HEK293 (cell line): ENCODE data around the gene RPP30.

Experiments
- CTCF ChIA-PET: fragments of 350-600 bp; formaldehyde crosslinking; extraction: SDS; loops from one replicate; lab custom pipeline; 2021; ENCODE audit warnings: antibody characterized with exemption; lab: Yijun Ruan, JAX
- POLR2A ChIA-PET: fragments of 300-600 bp; formaldehyde crosslinking; extraction: SDS; loops from one replicate; lab custom pipeline; 2020; ENCODE audit warnings: antibody characterized with exemption, inconsistent platforms; lab: Yijun Ruan, JAX
- H3K27ac ChIP-seq: fragments of 200-500 bp; sonication (Bioruptor generic); 2 replicates; pipeline ENCODE4 v1.5.1; 2014; ENCODE audit warnings: low read depth, low read length, control low read depth, inconsistent platforms; ENCODE audit errors: extremely low read depth
- H3K36me3 ChIP-seq, 2 experiments: fragments of 200-500 bp in 1 of 2; sonication (Bioruptor generic) in 1 of 2; 1 replicate in 1 of 2; 2 replicates in 1 of 2; pipeline ENCODE4 v1.5.1; 2014 to 2017; ENCODE audit warnings: inconsistent platforms in 2 of 2, low read length in 2 of 2; ENCODE audit not compliant: control insufficient read depth in 2 of 2, insufficient read depth in 1 of 2
- H3K4me1 ChIP-seq: fragments of 200-500 bp; sonication (Bioruptor generic); 2 replicates; pipeline ENCODE4 v1.5.1; 2014; ENCODE audit warnings: mild to moderate bottlenecking, low read length, inconsistent platforms; ENCODE audit not compliant: control insufficient read depth, insufficient read depth
- H3K4me3 ChIP-seq: 2 replicates; pipeline ENCODE4 v1.5.1; 2011; ENCODE audit warnings: low read depth, mild to moderate bottlenecking, control low read depth, low read length, moderate library complexity
- H3K9me3 ChIP-seq: fragments of 200-500 bp; sonication (Bioruptor generic); 2 replicates; pipeline ENCODE4 v1.5.1; 2014; ENCODE audit warnings: low read depth, low read length, inconsistent platforms; ENCODE audit not compliant: control insufficient read depth, insufficient read depth
- GLIS1 ChIP-seq: fragments of 450-650 bp; formaldehyde crosslinking; IDR thresholded peaks from 2 replicates; pipeline ENCODE4 v1.5.1; 2016; ENCODE audit warnings: missing biosample characterization, missing genetic modification characterization
- KLF1 ChIP-seq: fragments of 450-650 bp; formaldehyde crosslinking; IDR thresholded peaks from 2 replicates; pipeline ENCODE4 v1.5.1; 2016; ENCODE audit warnings: missing biosample characterization, missing genetic modification characterization
- KLF9 ChIP-seq: fragments of 450-650 bp; formaldehyde crosslinking; IDR thresholded peaks from 2 replicates; pipeline ENCODE4 v1.5.1; 2016; ENCODE audit warnings: missing biosample characterization, missing genetic modification characterization, low read depth
- YY2 ChIP-seq: fragments of 450-650 bp; formaldehyde crosslinking; IDR thresholded peaks from 2 replicates; pipeline ENCODE4 v1.5.1; 2016; ENCODE audit warnings: missing biosample characterization, missing genetic modification characterization
- ZNF24 ChIP-seq: fragments of 450-650 bp; formaldehyde crosslinking; IDR thresholded peaks from 2 replicates; pipeline ENCODE4 v1.5.1; 2016; ENCODE audit warnings: missing biosample characterization, missing genetic modification characterization
- ZNF266 ChIP-seq: fragments of 450-650 bp; formaldehyde crosslinking; IDR thresholded peaks from 2 replicates; pipeline ENCODE4 v1.5.1; 2016; ENCODE audit warnings: missing biosample characterization, missing genetic modification characterization, low read depth
- ZNF544 ChIP-seq: fragments of 450-650 bp; formaldehyde crosslinking; IDR thresholded peaks from 2 replicates; pipeline ENCODE4 v1.5.0; 2017; ENCODE audit warnings: missing biosample characterization, missing genetic modification characterization
- ZNF558 ChIP-seq: fragments of 450-650 bp; formaldehyde crosslinking; IDR thresholded peaks from 2 replicates; pipeline ENCODE4 v1.5.1; 2016; ENCODE audit warnings: missing biosample characterization, missing genetic modification characterization
- ZNF623 ChIP-seq: fragments of 450-650 bp; formaldehyde crosslinking; IDR thresholded peaks from 2 replicates; pipeline ENCODE4 v1.5.1; 2016; ENCODE audit warnings: missing biosample characterization, missing genetic modification characterization
- ZNF654 ChIP-seq: fragments of 450-650 bp; formaldehyde crosslinking; IDR thresholded peaks from 2 replicates; pipeline ENCODE4 v1.5.1; 2016; ENCODE audit warnings: low read depth, missing biosample characterization, missing genetic modification characterization
- ZNF701 ChIP-seq: fragments of 450-650 bp; formaldehyde crosslinking; IDR thresholded peaks from 2 replicates; pipeline ENCODE4 v1.5.1; 2016; ENCODE audit warnings: missing biosample characterization, missing genetic modification characterization
- ZNF76 ChIP-seq: fragments of 450-650 bp; formaldehyde crosslinking; IDR thresholded peaks from 2 replicates; pipeline ENCODE4; 2016; ENCODE audit warnings: low read depth, missing biosample characterization, missing genetic modification characterization, borderline replicate concordance
- ZNF791 ChIP-seq: fragments of 450-650 bp; formaldehyde crosslinking; IDR thresholded peaks from 2 replicates; pipeline ENCODE4 v1.5.1; 2016; ENCODE audit warnings: missing biosample characterization, missing genetic modification characterization
- TF ChIP-seq, protein P1 (sequence below): fragments of 450-650 bp; formaldehyde crosslinking; IDR thresholded peaks from 2 replicates; pipeline ENCODE4 v1.5.1; 2016; ENCODE audit warnings: missing biosample characterization, missing genetic modification characterization, low read depth
- TF ChIP-seq, protein P2 (sequence below): fragments of 450-650 bp; formaldehyde crosslinking; IDR thresholded peaks from 2 replicates; pipeline ENCODE4 v1.5.1; 2017; ENCODE audit warnings: missing biosample characterization, missing genetic modification characterization
- TF ChIP-seq, protein P3 (sequence below): fragments of 450-650 bp; formaldehyde crosslinking; IDR thresholded peaks from 2 replicates; pipeline ENCODE4 v1.5.1; 2016; ENCODE audit warnings: missing biosample characterization, missing genetic modification characterization
- TF ChIP-seq, protein P4 (sequence below): fragments of 450-650 bp; formaldehyde crosslinking; IDR thresholded peaks from 2 replicates; pipeline ENCODE4 v1.5.1; 2017; ENCODE audit warnings: missing biosample characterization, missing genetic modification characterization

Gene RPP30

DNA sequence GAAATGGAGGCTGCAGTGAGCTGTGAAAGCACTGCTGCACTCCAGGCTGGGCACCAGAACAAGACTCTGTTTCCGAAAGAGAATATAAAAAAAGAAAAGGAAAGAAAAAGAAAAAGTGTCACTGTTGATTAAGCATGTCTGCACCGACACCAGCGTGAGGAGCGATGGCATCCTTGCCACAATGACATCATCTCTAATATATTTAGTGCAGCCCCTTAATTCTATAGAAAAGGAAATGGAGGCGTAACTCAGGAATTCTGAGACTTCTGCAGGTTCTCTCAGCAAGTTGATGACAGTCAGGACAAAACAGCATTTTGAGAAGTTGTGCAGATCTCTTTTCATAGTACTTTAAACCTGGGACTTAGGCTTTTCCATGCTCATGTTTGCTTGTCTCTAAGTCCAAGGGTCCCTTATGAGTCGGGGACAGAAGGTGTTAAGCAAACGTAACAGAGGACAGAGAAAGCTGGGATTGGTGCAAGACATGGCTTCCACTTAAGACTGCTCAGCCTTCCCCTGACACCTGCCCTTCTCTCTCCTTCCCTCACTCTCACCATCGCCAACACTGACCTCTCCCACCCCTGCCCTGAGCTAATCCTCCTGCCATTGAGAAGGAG, 66.0 kb downstream of the RPP30 start:
- no peak for TF ChIP-seq ZNF701 (tag by site-specific recombination)
- TF ChIP-seq, protein P1, sequence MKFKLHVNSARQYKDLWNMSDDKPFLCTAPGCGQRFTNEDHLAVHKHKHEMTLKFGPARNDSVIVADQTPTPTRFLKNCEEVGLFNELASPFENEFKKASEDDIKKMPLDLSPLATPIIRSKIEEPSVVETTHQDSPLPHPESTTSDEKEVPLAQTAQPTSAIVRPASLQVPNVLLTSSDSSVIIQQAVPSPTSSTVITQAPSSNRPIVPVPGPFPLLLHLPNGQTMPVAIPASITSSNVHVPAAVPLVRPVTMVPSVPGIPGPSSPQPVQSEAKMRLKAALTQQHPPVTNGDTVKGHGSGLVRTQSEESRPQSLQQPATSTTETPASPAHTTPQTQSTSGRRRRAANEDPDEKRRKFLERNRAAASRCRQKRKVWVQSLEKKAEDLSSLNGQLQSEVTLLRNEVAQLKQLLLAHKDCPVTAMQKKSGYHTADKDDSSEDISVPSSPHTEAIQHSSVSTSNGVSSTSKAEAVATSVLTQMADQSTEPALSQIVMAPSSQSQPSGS (tag by site-specific recombination) = peak; percentile 59
- CTCF ChIA-PET = interaction anchor here (0.6 to 0.8 kb wide), 3 partner anchors 14 to 313 kb away, joined by 4 to 5 read pairs (median 4); no protein-coding TSS in a partner anchor
- H3K27ac ChIP-seq = no peak overlapping the region
- no peaks in the 10 kb centered on the region for H3K4me1 ChIP-seq
- no peak overlapping the region for H3K4me3 ChIP-seq
- no peaks in the 10 kb centered on the region for H3K9me3 ChIP-seq
- POLR2A ChIA-PET = interaction anchor here (1.1 kb wide), 1 partner anchor 24 kb away, joined by 3 read pairs; no protein-coding TSS in a partner anchor
- H3K36me3 ChIP-seq = no peaks in the 10 kb centered on the region

DNA sequence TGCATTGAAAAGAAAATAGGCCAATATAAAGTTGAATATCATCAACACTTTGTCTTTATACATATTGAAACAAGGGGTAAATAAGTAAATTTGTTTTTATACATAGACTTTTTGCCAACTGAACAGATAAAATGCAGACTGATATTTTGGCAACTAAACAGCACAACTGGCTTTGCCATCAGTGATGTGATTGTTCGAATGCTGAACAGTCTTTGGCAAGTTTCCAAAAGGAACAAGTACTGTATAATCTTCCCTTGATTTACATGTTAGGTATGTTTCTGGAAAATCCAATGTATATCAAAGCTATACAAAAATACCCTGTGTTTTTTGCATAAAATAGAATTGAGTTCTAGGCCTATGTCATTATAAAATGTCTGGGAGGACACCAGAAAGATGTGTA, 67.3 kb downstream of the RPP30 start:
- H3K4me3 ChIP-seq = no peak overlapping the region
- POLR2A ChIA-PET = no interaction called here
- no peak for TF ChIP-seq ZNF654 (tag by site-specific recombination)
- TF ChIP-seq ZNF76 (tag by site-specific recombination) = no peak
- TF ChIP-seq KLF1 = no peak
- TF ChIP-seq GLIS1 (tag by site-specific recombination) = no peak
- no peak for TF ChIP-seq ZNF544
- TF ChIP-seq, protein P2, sequence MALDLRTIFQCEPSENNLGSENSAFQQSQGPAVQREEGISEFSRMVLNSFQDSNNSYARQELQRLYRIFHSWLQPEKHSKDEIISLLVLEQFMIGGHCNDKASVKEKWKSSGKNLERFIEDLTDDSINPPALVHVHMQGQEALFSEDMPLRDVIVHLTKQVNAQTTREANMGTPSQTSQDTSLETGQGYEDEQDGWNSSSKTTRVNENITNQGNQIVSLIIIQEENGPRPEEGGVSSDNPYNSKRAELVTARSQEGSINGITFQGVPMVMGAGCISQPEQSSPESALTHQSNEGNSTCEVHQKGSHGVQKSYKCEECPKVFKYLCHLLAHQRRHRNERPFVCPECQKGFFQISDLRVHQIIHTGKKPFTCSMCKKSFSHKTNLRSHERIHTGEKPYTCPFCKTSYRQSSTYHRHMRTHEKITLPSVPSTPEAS = no peak
- TF ChIP-seq ZNF266 (tag by site-specific recombination) = no peak
- no peak for TF ChIP-seq ZNF623 (tag by site-specific recombination)
- TF ChIP-seq, protein P3, sequence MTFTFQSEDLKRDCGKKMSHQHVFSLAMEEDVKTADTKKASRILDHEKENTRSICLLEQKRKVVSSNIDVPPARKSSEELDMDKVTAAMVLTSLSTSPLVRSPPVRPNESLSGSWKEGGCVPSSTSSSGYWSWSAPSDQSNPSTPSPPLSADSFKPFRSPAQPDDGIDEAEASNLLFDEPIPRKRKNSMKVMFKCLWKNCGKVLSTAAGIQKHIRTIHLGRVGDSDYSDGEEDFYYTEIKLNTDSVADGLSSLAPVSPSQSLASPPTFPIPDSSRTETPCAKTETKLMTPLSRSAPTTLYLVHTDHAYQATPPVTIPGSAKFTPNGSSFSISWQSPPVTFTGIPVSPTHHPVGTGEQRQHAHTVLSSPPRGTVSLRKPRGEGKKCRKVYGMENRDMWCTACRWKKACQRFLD (tag by site-specific recombination) = no peak
- TF ChIP-seq, protein P4, sequence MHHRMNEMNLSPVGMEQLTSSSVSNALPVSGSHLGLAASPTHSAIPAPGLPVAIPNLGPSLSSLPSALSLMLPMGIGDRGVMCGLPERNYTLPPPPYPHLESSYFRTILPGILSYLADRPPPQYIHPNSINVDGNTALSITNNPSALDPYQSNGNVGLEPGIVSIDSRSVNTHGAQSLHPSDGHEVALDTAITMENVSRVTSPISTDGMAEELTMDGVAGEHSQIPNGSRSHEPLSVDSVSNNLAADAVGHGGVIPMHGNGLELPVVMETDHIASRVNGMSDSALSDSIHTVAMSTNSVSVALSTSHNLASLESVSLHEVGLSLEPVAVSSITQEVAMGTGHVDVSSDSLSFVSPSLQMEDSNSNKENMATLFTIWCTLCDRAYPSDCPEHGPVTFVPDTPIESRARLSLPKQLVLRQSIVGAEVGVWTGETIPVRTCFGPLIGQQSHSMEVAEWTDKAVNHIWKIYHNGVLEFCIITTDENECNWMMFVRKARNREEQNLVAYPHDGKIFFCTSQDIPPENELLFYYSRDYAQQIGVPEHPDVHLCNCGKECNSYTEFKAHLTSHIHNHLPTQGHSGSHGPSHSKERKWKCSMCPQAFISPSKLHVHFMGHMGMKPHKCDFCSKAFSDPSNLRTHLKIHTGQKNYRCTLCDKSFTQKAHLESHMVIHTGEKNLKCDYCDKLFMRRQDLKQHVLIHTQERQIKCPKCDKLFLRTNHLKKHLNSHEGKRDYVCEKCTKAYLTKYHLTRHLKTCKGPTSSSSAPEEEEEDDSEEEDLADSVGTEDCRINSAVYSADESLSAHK (tag by site-specific recombination) = no peak
- no peak for TF ChIP-seq YY2 (tag by site-specific recombination)
- no peak for TF ChIP-seq ZNF791 (tag by site-specific recombination)
- TF ChIP-seq ZNF558 (tag by site-specific recombination) = no peak
- no peak for TF ChIP-seq KLF9
- no peak for TF ChIP-seq ZNF24 (tag by site-specific recombination)
- TF ChIP-seq, all 188 proteins: peak for 0
- Histone ChIP-seq H3K36me3 (no peaks in the 10 kb centered on the region), H3K9me3 (no peaks in the 10 kb centered on the region), H3K27ac (no peak overlapping the region), H3K4me1 (no peaks in the 10 kb centered on the region)
- CTCF ChIA-PET = interaction anchor here (0.6 kb wide), 1 partner anchor 27 kb away, joined by 3 read pairs; no protein-coding TSS in a partner anchor
